Brain microvascular endothelial cell (primary cell): ENCODE results near the gene TGM5.
A peak's percentile ranks its signal among the peaks of the same experiment; 100 is the strongest.

Source experiments
- DNase-seq: peaks from one replicate; pipeline ENCODE4 v3.0.0-alpha.2; 2020
- H3K27ac ChIP-seq: fragments of 250-450 bp; sonication (Bioruptor Pico); 2 replicates; pipeline ENCODE4 v1.5.1; 2020; ENCODE audit warnings: mild to moderate bottlenecking, moderate library complexity
- H3K27me3 ChIP-seq: fragments of 250-450 bp; sonication (Bioruptor Pico); replicated peaks from 2 replicates; pipeline ENCODE4 v1.5.1; 2020; ENCODE audit warnings: mild to moderate bottlenecking
- H3K36me3 ChIP-seq: fragments of 250-450 bp; sonication (Bioruptor Pico); replicated peaks from 2 replicates; pipeline ENCODE4 v1.5.1; 2020; ENCODE audit warnings: mild to moderate bottlenecking
- H3K4me3 ChIP-seq: 2 replicates; pipeline ENCODE4 v1.5.1; 2011; ENCODE audit warnings: low read depth, mild to moderate bottlenecking, control low read depth, low read length, moderate library complexity
- in situ Hi-C: cut with HindIII; loops from 2 replicates; pipeline ENCODE4 v1.10.0; 2017; ENCODE audit warnings: low sequenced_read_pairs, low pct_ligation_motif_present
- TF ChIP-seq, protein P1 (sequence below): IDR thresholded peaks from 2 replicates; pipeline ENCODE4 v1.5.1; 2011; ENCODE audit warnings: low read depth, mild to moderate bottlenecking, moderate library complexity, low read length, control low read depth, inconsistent platforms; ENCODE audit errors: missing control alignments

Gene TGM5

DNA sequence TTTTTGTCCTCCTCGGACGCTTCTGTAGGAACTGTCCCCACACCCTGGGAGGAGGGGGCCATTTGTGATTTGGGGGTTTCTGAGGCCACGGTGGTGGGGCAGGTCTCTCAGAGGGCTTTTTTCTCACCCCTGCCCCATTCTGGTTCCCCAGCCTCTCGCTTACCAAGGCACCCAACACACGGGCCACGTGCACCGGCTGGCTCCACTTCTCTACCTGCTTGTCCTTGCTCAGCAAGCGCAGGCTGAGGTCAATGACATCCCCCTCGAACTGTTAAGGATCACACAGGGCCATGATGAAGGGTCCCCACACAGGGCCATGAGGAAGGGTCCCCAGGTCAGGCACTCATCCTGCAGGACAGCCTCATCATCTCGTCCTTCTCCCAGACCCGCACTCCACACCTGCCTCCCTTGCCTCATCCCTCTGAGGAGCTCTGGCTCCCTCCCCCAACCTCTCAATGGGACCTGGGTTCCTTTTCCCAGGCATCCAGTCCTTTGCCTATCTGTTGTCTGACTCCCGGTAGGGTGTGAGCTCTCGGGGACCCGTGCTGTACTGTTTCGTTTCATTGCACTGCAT lies 56.5 kb downstream of the TGM5 start:
- in situ Hi-C loops = no loop called here

DNA sequence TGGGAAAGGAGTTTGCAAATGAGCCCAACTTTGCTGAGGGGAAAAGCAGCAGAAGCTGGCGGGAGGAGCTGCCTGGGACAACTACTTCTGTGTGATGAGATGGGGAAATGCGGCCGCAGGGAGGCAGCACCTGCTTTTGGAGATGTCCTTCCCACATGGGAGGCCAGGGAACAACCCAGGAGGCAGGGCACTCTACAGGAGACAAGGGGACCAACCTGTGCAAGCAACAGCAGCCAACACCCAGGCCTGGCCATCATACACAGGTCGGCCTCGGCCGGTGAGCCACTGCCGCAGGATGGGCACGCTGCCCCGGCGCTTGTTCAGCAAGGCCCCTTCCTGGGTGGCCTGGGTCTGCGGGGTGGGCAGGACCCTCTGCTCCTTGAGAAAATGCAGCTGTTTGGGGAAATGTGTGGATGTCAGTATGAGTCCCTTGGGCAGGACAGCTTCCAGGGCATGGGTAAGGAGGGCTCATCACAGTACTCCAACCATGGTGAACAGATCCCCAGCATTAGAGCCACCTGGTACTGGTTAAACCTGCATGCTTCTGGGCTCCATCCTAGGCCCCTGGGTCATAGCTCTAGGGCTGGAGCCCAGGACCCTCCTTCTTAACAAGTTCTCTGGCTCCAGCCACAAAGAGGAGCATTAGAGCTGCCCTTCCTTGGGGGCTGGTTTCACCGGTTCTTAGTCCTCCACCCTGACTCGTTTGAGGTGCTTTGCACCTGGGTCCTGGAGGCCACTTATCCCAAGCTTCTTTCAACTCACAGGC lies 57.5 kb downstream of the TGM5 start:
- Histone ChIP-seq H3K27me3 (peaks cover 13% of the 10 kb centered on the region), H3K27ac (no peak overlapping the region), H3K36me3 (no peaks in the 10 kb centered on the region), H3K4me3 (no peak overlapping the region)
- TF ChIP-seq, protein P1, sequence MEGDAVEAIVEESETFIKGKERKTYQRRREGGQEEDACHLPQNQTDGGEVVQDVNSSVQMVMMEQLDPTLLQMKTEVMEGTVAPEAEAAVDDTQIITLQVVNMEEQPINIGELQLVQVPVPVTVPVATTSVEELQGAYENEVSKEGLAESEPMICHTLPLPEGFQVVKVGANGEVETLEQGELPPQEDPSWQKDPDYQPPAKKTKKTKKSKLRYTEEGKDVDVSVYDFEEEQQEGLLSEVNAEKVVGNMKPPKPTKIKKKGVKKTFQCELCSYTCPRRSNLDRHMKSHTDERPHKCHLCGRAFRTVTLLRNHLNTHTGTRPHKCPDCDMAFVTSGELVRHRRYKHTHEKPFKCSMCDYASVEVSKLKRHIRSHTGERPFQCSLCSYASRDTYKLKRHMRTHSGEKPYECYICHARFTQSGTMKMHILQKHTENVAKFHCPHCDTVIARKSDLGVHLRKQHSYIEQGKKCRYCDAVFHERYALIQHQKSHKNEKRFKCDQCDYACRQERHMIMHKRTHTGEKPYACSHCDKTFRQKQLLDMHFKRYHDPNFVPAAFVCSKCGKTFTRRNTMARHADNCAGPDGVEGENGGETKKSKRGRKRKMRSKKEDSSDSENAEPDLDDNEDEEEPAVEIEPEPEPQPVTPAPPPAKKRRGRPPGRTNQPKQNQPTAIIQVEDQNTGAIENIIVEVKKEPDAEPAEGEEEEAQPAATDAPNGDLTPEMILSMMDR = peak; percentile 42
- no peak for DNase-seq
- in situ Hi-C loops = no loop called here

More for the DNA sequence above, 56.5 kb downstream of the TGM5 start:
- Histone ChIP-seq H3K27me3 (peaks cover 13% of the 10 kb centered on the region), H3K27ac (no peak overlapping the region), H3K4me3 (no peak overlapping the region), H3K36me3 (no peaks in the 10 kb centered on the region)
- no peak for DNase-seq
- TF ChIP-seq, protein P1 = no peak

DNA sequence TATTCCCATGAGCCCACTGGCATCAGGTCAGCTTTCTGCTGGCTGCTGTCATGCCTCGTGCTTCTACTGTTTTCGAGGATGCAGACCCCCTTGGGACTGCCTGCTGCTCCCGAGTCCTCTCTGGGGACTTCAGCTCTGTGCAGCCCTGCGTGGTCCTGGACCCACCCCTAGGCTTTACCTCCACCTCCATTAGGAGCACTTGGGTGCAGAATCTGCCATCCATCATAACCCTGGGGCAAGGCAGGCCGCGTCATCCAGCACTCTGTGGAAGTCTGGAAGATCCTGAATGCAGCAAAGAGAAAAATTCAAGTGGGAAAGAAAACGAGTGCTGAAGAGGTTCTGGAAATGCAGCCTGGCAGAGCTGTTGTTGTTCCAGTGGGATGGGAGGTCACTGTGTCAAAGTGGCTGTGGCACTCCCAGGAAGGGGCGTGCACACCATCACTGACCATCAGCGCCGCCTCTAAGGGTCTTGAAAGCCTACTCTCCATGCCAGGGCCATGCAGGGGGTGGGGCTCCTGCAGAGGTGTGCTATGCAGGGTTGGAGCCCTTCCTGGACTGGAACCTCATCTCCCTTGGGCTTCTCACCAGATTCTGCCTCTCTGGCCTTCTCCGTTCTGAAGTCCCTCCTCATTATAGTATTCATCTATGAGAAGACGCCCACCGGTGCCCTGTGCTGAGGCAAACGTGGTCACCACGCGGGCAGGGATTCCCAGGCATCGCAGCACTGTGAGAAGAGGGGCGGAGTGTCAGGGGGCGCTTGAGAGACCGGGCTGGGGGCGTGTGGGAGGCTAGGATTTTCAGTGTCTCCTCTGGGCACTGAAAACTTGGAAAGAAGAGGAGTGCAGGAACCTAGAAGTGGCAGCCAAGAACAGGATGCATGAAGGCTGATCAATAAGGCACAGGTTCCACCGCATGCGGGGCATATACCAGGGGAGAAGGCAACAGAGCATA lies 58.4 kb downstream of the TGM5 start:
- TF ChIP-seq, protein P1 = no peak
- in situ Hi-C loops = no loop called here
- DNase-seq = no peak
- Histone ChIP-seq H3K27ac (no peak overlapping the region), H3K4me3 (no peak overlapping the region), H3K27me3 (peaks cover 13% of the 10 kb centered on the region), H3K36me3 (no peaks in the 10 kb centered on the region)

DNA sequence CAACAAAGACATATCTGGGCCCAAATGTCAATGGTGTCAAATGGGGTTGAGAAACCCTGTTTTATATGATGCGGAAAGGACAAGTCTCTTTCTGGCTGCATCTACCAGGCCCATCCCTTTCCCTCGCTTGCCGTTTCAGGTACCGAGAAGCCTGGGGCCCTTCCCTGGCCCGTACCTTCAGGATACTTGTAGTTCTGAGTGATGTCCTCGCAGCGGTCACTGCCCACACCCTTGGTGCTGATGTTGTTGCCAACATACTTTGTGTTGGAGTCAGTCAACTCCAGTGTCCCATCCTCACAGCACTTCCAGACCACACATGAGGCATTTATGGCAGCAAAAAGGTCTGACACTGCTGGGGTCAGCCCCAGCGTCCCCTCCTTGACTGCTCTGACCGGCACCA lies 59.7 kb downstream of the TGM5 start:
- TF ChIP-seq, protein P1 = no peak
- in situ Hi-C loops = no loop called here
- no peak for DNase-seq
- H3K36me3 ChIP-seq = no peaks in the 10 kb centered on the region
- no peak overlapping the region for H3K4me3 ChIP-seq
- H3K27ac ChIP-seq = no peak overlapping the region
- H3K27me3 ChIP-seq = peaks cover 13% of the 10 kb centered on the region

DNA sequence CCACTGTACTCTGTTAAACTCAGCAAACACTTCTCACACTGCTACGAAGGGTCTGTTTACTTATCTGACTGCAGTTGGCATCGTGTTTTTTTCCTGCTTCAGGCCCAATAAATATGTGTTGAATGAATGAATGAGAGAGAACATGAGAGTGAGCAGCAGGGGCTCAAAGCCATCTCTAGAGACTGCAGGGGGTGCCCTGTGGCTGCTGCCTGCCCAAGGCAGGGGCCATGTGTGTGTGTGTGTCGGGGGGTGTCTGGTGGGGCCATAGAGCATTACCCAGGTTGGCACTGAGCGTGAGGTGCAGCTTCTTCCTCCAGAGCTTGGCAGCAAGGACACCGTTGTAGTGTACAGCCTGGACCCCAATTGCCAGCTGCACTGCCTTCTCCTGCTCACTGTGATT lies 60.7 kb downstream of the TGM5 start:
- TF ChIP-seq, protein P1 = no peak

More for the DNA sequence above, 60.7 kb downstream of the TGM5 start:
- DNase-seq = no peak
- Histone ChIP-seq H3K27ac (no peak overlapping the region), H3K4me3 (no peak overlapping the region), H3K36me3 (no peaks in the 10 kb centered on the region), H3K27me3 (peaks cover 11% of the 10 kb centered on the region)
- in situ Hi-C loops = no loop called here
